Measurements from ENCODE around the gene SHISAL1. TPM values are rescaled to one million over a fixed set of nuclear protein-coding genes. Genes with fewer than 3 reads are reported as not detected.

The SHISAL1 gene
- total and polyA plus RNA-seq, 4 donors, result 0.12 to 0.74 (median 0.34) TPM

DNA sequence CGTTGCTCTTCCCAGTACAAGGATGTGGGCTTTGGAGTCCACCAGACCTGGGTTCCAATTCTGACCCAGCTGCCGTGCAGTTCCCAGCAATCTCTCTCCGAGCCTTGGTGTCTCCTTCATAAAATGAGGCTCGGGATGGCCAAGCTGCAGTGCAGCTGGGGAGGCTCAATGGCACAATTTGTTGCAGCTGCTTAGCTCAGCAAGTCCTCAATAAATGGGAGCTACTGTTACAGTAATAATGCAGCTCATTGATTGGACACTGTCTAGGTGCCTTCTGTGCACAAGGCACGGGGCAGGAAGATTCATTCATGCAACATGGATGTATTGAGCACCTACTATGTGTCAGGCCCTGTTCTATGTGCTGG lies 37.1 kb downstream of the SHISAL1 start:
- WGBS, 2 donors, result 68% methylated on average over 5 of the region's 5 CpGs
- no peak for ATAC-seq (ENCODE audit: insufficient read depth, low FRiP score)

DNA sequence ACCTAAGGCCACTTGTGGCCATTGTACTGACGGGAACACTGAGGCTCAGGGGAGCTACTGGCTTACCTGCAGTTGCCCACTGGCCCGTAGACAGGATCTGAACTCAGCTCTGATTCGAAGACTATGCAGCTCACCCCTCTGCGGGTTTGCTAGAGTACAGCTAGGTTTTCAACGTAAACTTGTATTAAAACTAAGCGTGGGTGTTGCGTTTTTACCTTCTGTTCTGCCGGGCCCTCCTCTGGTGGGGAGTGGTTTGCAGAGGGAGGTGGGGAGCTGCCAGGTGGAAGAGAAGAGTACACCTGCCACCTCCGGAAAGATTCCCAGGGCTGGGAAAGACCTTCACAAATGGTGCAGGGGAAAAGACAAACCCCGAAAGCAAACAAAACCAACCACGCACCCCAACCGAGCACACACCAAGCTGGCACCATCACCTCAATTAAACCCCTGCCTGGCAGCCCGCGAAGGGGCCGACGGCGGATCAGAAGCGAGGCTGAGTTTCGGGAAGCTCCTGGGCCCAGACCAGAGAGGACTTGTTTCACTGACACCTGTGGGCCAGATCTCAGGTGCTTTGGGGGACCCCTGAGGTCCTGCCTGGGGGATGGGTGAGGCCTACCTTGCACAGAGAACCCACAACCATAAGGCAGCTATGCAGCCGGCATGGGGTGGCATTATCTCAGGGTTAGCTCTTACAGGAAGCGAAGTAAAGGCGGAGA lies 37.7 kb downstream of the SHISAL1 start:
- 90 to 96% methylated on average over 22 of the region's 22 CpGs for WGBS, 2 donors
- TF ChIP-seq, protein P1, sequence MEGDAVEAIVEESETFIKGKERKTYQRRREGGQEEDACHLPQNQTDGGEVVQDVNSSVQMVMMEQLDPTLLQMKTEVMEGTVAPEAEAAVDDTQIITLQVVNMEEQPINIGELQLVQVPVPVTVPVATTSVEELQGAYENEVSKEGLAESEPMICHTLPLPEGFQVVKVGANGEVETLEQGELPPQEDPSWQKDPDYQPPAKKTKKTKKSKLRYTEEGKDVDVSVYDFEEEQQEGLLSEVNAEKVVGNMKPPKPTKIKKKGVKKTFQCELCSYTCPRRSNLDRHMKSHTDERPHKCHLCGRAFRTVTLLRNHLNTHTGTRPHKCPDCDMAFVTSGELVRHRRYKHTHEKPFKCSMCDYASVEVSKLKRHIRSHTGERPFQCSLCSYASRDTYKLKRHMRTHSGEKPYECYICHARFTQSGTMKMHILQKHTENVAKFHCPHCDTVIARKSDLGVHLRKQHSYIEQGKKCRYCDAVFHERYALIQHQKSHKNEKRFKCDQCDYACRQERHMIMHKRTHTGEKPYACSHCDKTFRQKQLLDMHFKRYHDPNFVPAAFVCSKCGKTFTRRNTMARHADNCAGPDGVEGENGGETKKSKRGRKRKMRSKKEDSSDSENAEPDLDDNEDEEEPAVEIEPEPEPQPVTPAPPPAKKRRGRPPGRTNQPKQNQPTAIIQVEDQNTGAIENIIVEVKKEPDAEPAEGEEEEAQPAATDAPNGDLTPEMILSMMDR (IDR thresholded peaks at IDR 0.05; ENCODE audit: control extremely low read depth, extremely low read depth), result no peak
- Histone ChIP-seq H3K4me1 (ENCODE audit: control insufficient read depth in 5 of 5, insufficient read depth in 5 of 5, low read length in 5 of 5) (peaks cover 0 to 12% (median 4%) of the 10 kb centered on the region in 5 donors), H3K36me3 (ENCODE audit: control insufficient read depth in 4 of 4, insufficient read depth in 4 of 4, low read length in 4 of 4) (no peaks in the 10 kb centered on the region), H3K27ac (ENCODE audit: low read depth in 1 of 2, low read length in 1 of 2) (no peak overlapping the region), H3K4me3 (no peak overlapping the region), H3K27me3 (ENCODE audit: control insufficient read depth in 3 of 3, insufficient read depth in 3 of 3, low read length in 2 of 3) (peaks cover 0 to 6% (median 0%) of the 10 kb centered on the region in 3 donors), H3K9me3 (ENCODE audit: control insufficient read depth in 4 of 4, insufficient read depth in 3 of 4, low read length in 3 of 4) (peaks cover 0 to under 1% (median 0%) of the 10 kb centered on the region in 4 donors), H3K9ac (ENCODE audit: insufficient read depth in 1 of 2, low read length in 2 of 2) (no peak overlapping the region)
- ATAC-seq (ENCODE audit: insufficient read depth, low FRiP score) (no peak), DNase-seq (no peak)

More for the DNA sequence above, 37.1 kb downstream of the SHISAL1 start:
- Histone ChIP-seq H3K27me3 (ENCODE audit: control insufficient read depth in 3 of 3, insufficient read depth in 3 of 3, low read length in 2 of 3) (peaks cover 0 to 7% (median 0%) of the 10 kb centered on the region in 3 donors), H3K9ac (ENCODE audit: insufficient read depth in 1 of 2, low read length in 2 of 2) (no peak overlapping the region), H3K9me3 (ENCODE audit: control insufficient read depth in 4 of 4, insufficient read depth in 3 of 4, low read length in 3 of 4) (peaks cover 0 to 3% (median 0%) of the 10 kb centered on the region in 4 donors), H3K4me1 (ENCODE audit: control insufficient read depth in 5 of 5, insufficient read depth in 5 of 5, low read length in 5 of 5) (peaks cover 0 to 12% (median 4%) of the 10 kb centered on the region in 5 donors), H3K27ac (ENCODE audit: low read depth in 1 of 2, low read length in 1 of 2) (no peak overlapping the region), H3K36me3 (ENCODE audit: control insufficient read depth in 4 of 4, insufficient read depth in 4 of 4, low read length in 4 of 4) (no peaks in the 10 kb centered on the region), H3K4me3 (no peak overlapping the region)
- DNase-seq, result peak; percentile 62 to 79 (median 68)
- TF ChIP-seq, protein P1 (IDR thresholded peaks at IDR 0.05; ENCODE audit: control extremely low read depth, extremely low read depth), result no peak

DNA sequence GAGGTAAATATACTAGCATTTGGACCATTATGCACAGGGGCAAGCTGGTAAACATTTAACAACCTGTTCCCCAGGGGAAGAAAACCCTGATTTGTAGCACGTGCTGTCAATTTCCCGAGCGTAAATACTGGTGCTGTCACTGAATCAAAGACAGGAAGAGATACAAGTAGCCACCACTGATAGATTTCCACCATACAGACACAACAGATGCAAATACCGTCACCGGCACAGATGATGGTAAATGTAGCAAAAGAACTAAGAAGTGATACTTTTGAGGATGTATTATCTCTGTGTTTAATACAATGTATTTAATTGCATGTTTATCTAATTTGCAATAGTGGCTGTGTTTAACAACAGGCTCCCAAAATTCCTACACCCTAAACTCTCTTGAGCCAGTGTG lies 39.6 kb downstream of the SHISAL1 start:
- H3K4me1 ChIP-seq (ENCODE audit: control insufficient read depth in 5 of 5, insufficient read depth in 5 of 5, low read length in 5 of 5), result peaks cover 0 to 5% (median 4%) of the 10 kb centered on the region in 5 donors
- ATAC-seq (ENCODE audit: insufficient read depth, low FRiP score) (no peak), DNase-seq (no peak)
- H3K9me3 ChIP-seq (ENCODE audit: control insufficient read depth in 4 of 4, insufficient read depth in 3 of 4, low read length in 3 of 4), result peaks cover 0 to 4% (median 0%) of the 10 kb centered on the region in 4 donors
- TF ChIP-seq, protein P1 (IDR thresholded peaks at IDR 0.05; ENCODE audit: control extremely low read depth, extremely low read depth), result no peak
- H3K4me3 ChIP-seq, result no peak overlapping the region
- no peaks in the 10 kb centered on the region for H3K27me3 ChIP-seq (ENCODE audit: control insufficient read depth in 3 of 3, insufficient read depth in 3 of 3, low read length in 2 of 3)
- H3K36me3 ChIP-seq (ENCODE audit: control insufficient read depth in 4 of 4, insufficient read depth in 4 of 4, low read length in 4 of 4), result no peaks in the 10 kb centered on the region
- WGBS, 2 donors, result 51 to 55% methylated on average over 5 of the region's 5 CpGs
- H3K9ac ChIP-seq (ENCODE audit: insufficient read depth in 1 of 2, low read length in 2 of 2), result no peak overlapping the region
- no peak overlapping the region for H3K27ac ChIP-seq (ENCODE audit: low read depth in 1 of 2, low read length in 1 of 2)
